GM21360 (cell line): ENCODE results near the gene IFFO2.

ENCODE experiments used
- ATAC-seq: cut with Tn5 transposase; IDR thresholded peaks from one replicate; pipeline ENCODE4 v1.9.1; 2021; ENCODE audit warnings: mild to moderate bottlenecking, moderate library complexity; ENCODE audit not compliant: unreplicated experiment

Gene IFFO2

DNA sequence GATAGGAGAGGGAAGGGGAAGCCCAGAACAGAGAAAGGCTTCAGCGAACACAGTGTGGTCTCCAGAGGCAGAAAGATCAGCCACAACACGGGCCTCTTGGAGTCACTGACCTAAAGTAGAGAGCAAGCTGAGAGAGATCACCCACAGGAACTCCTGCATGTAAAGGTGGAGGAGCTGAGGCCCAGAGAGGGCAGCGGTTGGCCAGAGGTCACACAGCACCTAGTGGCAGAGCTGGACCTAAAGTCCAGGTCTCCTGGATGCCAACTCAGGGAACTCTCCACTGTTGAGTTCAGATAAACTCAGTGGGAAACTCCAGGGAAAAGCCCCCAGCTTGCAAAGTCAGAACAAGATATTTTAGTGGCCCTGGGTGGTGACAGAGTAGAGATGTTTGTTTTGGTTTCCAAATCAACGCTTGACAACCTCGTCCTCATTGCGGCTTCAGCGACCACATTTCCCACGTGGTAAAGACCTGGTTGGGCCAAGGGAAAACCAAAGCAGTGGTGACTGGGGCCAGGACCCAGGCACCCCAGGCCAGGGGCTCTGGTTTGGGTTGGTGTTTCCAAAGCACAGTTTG, 4.6 kb downstream of the IFFO2 start:
- ATAC-seq = no peak

DNA sequence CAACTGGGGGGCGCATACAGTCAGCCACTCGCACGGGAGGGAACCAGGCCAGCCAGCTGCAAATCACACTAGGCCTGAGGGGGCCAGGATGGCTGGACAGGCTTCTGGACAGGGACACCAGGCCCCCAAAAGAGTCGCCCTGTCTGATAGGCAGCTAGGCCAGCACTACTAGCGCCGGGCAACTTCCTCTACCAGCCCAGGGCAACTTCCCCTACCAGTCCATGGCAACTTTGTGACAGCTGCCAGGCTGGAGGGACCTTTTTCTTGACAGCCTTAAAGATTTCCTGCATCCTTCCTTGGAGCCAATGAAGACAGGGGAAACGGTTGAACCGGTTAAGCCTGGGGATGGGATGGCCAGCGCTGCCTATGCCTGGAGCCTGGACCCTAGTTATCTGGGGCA, 5.1 kb downstream of the IFFO2 start:
- no peak for ATAC-seq

DNA sequence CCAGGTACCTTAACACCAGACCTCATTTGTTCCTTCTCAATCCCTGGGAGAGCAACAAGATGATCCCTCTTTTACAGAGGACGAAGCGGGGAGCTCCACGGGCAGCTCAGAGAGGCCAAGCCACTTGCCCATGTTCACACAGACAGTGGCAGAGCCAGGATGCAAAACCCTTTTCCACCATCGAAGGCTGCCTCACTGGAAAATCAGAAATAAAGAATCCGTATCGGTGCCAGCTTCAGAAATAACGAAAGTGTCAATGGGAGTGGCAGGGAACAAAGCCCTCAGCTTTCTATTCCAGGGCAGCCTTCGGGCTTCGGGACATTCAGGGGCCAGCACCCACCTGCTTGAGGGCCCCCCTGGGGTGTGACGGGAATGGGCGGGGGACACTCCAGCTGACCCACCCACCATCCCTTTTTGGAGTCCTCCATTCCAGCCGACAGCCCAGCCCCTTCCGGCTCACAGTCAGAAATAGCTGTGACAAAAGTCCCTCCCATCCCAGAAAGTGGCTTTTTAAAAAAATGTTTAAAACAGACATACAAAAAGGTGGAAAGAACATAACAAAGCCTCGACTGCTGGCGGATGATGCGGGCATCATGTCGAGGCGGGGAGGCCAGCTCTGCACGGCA, 6.0 kb downstream of the IFFO2 start:
- ATAC-seq = no peak

DNA sequence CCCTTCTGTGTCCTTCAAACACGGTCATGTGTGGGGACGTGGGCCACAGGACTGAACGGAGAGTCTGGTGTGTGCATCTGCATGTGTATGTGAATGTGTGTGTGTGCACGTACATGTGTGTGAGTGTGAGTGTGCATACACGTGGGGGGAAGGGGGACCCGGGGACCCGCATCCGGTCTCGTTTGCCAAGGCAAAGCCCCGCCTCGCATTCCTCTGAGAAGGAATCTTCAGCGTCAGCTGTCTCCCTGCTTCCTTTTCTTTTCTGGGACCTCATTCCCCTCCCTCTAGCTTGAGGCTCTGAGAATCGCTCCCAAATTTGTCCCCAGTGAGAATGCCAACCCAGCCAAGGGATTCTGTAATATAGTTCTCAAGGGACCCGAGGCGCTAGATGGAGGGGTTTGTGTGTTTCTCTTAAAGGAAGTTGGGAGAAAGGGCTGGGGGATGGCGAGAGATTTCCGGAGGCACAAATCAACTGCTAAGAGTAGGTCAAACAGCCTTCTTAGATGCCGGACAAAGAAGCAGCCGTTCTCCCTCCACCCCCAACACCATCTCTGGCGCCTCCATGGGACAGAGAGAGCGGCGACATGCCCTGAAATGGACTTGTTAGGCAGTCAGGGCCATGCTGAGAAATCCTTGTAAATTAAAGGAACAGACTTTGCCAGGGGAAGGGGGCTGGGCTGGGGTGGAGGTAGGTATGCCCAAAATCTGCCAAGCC, 6.6 kb downstream of the IFFO2 start:
- no peak for ATAC-seq

DNA sequence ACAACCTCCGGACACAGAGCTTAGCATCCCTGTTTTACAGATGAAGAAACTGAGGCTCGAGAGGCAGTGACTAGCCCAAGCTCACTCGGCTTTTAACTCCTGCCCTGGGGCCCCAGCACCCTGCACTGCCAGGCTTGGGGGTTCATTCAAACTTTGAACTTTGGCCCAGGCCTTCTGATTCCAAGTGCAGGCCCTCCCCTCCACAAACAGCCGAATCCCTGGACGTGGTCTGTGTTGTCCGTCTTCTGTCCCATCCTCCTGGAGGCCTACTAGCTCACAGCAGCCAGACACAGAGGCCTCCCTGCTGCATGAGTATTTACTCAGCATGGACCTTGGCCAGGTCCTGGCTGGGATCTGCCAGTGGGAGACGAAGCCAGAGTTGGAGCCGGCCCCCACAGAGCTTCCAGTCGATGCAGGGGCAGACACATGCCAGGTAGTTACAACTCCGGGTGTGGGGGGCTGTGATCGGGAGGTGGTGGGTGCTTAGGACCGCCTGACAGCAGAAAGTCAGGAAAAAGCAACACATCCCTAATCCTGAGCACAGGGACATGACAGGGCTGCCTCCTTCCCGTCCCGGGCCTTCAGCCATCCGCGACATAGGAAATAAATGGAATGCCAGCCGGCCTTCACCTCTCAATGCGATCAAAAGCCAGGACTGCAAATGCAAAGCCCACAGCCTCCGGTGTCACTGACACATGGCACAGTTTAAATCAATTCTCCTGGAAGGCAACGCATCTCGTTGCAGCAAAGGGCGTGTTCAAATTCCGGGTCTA, 7.4 kb downstream of the IFFO2 start:
- ATAC-seq = no peak

DNA sequence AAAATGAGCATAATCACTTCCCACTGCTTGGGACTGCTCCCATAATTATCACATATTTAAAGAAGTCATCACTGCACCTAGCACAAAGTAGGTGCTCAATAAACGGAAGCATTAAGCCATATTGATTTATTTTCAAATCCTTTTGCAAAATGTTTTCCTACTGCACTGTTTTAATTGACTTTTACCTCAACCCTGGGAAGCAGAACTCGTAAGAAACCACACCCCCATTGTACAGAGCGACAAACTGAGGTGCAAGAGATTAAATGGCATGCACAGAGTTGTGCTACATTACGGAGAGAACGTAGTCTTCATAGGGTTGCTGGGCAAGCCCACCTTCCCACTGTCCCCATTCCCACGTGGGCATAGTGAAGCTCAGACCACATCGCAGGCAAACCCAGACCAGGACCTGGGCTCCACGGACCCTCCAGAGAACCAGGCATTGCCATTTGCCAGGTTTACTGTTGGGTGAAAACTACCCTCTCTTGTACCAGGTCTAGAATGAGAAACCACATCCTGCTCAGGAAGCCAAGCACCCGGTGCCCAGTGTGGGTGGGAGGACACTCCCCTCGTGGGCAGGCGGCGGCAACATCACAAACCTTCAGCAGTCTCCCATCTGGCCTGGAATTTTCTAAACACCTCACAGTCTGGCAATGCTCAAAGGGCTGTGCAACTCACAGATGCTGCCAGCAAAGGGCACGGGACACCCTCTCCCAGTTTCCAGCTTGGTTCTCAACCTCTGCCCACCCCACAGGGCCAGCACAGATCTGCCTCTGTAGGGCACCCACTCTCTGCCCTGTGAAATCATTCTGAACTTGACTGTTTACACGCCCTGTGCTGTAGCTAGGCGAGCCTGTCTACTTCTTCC, 8.2 kb downstream of the IFFO2 start:
- ATAC-seq = no peak

DNA sequence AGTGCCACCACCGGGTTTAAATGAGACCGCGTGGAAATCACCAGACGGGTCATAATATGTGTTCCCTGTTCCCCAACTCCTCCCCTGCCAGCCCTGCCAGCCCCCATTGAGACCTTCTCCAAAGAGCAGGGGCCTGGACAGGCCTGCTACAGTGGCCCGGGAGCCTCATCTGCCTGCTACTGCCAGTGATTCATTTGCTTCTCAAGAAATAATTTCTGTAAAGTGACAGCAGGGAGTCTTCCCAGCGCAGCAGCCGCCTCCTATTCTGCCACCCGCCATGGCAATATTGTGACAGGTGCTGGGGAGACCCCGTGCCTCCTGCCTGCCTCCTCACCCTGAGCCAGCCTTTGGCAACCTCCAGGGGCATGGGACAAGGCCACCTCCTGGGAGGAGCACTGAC, 8.9 kb downstream of the IFFO2 start:
- no peak for ATAC-seq

DNA sequence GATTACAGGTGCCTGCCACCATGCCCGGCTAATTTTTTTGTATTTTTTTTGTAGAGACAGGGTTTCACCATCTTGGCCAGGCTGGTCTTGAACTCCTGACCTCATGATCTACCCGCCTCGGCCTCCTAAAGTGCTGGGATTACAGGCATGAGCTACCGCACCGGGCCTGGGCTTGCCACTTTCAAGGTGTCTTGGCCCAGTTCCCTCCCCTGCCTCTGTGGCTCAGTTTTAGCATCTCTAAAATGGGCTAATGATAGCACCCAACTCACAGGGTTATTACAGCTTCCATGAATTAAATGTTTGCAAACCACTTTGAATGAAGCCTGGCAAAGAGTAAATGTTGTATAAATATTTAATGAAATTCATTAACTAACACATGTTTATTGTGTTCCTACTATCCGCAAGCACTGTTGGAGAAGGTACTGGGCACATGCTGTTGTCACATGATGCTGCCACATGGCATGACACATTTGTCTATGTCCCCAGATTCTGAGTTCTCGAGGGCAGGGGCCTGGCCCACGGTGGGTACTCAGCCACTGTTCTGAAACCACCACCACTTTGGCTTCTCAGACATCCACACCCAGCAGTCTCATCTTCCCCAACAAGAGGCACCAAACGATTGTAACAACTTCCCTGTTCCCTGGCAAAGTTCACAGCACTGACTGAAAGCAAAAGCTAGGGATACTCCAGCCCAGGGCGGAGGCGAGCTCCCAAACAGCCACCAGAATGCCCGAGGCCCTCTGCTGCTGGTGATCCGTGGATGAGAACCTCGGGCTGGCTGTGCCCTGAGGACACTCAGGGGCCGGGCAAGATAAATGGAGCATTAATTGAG, 9.7 kb downstream of the IFFO2 start:
- no peak for ATAC-seq

DNA sequence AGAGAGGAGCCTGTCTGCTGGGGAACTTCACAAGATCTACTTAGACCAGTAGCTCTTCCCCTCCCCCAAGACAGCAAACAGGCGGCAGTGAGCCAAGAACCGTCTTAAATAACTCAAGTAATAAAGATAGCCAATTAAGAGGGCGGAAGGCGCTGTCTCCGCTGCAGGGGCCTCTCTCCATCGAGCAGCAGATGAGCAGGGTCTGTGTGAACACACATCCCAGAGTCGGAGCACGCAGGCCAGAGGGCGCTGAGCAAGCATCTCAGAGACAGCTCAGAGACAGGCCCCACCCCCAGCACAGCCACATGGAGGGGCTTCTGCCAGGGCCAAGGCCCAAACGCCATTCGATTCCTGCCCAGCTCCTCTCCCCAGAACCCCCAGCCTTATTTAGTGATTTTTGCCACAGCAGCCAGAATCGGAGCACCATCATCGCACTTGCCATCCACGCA, 11.1 kb downstream of the IFFO2 start:
- no peak for ATAC-seq

DNA sequence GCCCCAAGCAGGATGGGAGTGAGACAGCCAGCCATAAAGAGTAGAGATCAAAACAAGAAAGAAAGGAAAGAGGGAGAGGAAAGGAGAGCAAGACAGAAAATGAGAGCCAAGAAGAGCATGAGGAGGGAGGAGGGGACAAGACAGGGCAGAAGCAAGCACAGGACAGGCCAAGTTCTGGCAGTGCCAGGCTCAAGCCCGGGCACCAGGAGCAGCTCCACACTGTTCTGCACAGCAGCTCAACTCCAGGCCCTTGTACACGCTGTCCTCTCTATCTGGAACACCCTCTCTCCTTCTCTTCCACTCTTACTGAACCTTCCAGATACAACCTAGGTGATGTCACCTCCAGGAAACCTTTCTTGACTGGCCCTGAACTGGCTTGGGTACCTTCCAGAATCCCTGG, 11.7 kb downstream of the IFFO2 start:
- ATAC-seq = no peak

DNA sequence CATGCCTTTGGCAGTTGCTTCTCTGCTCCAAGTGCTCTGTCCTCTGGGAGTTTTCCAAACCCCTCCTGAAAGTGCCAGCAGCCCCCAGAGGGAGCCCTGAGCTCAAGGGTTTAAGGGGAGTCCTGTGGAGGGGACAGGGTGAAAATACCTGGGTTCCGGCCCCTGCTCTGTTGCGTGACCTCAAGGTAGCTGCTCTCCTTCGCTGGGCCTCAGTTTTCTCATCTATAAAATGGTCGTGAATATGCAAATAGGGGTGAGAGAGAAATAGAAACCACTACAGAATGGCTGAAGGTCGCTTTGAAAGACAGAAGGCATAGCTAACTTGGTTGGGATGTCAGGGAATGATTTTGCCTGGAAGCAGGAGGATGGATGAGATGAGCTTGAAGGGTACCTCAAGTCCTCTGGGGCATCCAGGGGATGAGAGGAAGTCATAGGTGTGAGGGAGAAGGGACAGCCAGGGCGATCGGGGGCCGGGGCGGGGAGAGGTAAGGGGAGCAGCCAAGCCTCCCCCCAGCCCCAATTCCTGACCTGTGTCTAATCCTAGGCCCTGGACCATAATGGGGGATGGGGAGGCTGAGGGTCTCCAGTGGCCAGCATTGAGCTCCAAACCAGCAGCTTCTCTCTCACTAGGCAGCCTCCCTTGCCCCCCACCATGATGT, 12.4 kb downstream of the IFFO2 start:
- ATAC-seq = no peak

DNA sequence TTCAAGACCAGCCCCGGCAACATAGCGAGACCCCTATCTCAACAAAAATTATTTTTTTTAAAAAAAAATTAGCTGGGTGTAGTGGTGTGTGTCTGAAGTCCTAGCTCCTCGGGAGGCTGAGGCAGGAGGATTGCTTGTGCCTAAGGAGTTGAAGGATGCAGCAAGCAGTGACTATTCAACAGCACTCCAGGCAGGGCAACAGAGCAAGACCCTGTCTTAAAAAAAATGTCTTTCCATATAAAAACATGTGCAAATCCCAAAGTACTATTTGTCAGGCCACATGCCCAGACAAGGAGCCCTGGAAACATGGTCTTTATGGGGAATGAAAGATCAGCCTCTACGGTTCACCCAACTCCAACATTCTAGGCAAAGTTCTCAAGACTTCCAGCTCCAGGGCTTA, 13.3 kb downstream of the IFFO2 start:
- no peak for ATAC-seq

DNA sequence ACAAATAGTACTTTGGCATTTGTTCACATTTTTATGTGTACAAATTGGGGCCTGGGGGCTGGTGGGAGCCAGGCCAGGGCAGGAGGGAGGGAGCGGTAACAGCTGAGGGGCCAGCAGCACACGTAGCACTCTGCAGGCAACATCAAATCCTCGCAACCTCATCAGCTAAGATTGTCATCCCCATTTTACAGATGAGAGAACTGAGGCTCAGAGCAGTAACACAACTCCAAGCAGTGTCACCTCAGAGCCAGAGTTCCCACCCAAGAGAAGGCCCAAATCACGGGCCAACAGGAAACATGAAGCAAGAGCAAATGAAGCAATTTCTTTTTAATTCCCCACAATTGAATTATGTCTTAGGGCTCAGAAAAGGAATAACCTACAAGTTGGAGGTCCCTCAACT, 14.1 kb downstream of the IFFO2 start:
- no peak for ATAC-seq

DNA sequence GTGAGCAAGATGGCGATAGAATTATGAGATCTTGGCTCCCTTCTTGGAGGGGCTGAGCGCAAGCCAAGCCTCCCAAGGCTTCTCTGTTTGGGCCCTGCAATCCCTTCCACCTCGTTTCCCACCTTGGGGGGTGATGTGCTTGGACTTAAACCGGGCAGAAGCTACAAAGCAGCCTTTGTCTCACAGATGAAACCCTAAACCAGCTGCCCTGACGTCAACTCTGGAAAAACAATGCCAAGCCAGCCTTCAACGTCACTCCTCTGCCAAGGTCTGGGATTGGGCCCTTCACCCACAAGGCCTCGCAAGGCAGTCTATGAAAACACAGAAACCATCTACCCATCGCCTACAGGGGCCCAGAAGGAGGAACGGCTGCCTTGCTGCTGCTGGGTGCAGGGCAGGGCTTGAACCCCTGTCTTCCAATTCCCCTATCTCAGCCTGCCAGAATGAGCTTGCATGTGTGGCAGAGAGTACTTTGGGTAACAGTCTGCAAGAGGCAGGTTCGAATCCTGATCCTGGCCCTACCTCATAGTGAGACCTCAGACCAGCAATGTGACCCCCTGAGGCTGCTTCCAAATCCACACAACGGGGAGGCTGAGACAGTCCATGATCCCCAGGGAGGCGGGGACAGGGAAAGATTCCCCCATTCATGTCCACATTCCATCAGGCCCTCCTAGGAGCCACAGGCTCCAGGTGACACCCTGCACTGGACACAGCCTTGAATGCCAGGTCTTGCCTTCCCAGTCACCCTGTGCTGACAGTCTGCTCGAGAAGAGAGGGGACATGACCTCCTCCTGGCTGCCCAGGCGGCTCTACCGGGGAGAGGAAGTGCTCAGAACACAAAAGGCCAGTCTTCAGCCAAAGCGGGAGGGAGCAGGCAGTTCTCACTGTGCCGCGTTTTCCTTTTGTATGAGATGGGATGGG, 15.0 kb downstream of the IFFO2 start:
- ATAC-seq = no peak

DNA sequence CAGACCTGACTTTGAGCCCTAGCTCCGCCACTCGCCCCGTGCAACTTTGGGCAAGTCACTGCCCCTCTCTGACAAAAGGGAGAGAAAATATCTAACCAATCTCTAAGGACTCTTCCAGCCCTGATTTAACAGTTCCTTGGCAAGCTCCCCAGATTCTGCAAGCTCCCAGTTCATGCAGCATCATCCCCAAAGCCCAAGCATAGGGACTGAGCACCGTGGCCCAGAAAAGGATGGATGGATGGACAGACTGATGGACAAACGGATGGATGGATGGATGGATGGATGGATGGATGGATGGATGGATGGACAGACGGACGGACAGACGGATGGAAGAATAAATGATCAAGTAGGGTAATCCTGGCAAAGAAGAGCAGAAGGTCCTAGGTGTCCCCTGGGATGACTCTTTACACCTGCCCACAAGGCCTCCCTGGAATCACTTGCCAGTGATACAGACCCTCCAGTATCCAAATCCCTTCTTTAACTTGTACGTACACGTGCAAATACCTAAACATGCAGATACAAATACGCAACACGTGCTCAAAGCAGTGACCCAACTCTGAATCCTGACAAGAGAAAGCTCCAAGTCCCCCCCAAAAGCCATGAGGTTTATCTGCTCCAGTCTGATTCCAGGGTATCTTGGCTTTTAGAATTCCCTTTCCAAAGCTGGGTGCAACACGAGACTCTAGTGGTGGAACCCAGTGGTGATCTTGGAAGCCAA, 16.0 kb downstream of the IFFO2 start:
- ATAC-seq = no peak

DNA sequence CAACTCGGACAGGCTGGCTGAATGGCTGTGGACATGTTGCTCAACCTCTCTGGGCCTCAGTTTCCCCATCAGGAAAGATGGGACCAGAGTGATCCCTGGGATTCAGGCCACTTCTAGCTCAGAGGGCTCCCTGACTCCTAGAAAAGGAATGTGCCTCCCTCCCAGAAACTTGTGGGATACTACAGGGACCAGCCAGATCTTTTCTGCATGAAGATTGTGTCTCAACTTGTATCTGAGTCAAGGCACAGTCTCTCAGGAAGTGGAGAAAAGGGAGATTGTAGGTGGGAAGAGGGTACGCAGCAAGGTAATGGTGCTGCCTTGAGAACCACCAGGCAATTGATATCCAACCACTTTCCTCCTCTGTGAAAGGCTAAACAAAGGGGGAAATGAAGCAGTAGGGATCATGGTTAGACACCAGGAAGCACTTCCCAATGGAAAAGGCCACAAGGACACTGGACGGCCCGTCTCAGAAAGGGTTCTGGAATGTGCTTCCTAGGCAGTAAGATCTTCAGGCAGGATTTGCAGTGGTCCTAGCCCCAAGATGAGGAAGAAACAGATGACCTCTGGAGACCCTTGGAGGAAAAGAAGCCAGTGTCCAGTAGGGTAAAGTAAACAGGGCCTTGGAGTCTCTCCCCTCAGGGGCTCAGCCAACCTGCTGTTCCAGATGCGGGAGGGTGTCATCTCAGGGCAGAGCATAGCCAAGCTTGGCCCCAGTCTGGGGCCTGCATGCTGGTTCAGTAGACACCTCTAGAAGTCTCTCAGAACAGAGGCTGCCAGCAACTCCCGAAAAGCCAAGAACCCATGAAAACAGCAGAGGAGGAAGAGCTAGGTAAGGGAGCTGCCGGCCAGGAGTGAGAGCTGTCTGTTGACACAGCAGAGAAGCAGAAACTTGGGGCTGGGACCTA, 16.8 kb downstream of the IFFO2 start:
- ATAC-seq = no peak

DNA sequence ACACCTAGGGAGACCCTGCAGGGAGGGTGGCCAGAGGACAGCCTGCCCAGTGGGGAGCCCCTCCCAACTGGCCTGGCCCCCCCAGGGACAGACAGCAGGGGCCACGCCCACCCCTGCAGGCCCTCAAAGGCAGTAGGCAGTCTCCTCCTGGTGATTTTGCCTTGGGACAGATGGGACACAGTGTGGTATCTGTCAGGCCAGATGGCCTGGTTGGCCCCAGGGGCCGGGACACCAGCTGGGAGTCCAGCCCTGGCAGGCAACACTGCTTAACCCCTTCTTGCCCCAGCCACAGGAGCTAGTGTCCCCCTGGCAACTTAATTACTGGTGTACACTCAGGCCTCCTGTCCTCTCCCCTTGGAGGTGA, 17.8 kb downstream of the IFFO2 start:
- no peak for ATAC-seq
